Activated CD4-positive, CD25-positive, alpha-beta regulatory T cell treated with anti-CD3 and anti-CD28 coated beads, Interleukin-2, amount 50 U/mL, for 72 hours (primary cell): ENCODE data around the gene IRF7.
A peak's percentile ranks its signal among the peaks of the same experiment; 100 is the strongest.
"Not testable (repeated sequence)": the region's sequence is repeated elsewhere in the genome, so short reads cannot be mapped to it uniquely, and the experiment has no call there.

ENCODE experiments used
- DNase-seq: peaks from one replicate; pipeline ENCODE4 v3.0.0; 2021

Gene IRF7

DNA sequence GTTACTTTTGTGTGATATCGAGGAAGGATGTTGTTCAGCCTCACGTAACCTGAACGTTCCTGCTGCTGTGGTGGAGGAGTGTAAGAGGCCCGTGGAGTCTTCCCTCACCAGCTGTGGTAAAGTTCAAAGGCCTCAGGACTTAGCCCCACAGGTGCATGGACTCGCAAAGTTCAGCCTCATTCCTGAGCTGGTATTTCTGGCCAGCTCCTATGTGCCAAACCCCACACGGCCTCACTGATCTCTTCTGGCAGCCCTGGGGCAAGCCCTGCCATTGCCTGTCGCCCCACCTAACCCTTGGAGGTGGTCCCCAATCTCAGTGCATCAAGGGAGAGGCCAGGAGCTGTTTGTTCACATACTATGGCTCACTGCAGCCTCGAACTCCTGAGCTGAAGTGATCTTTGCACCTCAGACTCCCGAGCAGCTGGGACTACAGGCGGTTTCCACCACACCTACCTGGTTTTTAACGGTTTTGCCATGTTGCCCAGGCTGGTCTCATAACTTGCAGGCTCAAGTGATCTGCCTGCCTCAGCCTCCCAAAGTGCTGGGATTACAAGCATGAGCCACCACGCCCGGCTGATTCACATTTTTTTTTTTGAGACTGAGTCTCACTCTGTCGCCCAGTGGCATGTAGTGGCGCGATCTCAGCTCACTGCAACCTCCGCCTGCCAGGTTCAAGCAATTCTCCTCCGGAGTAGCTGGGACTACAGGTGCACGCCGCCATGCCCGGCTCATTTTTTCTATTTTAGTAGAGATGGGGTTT is 37.3 kb downstream of the IRF7 start:
- no peak for DNase-seq

DNA sequence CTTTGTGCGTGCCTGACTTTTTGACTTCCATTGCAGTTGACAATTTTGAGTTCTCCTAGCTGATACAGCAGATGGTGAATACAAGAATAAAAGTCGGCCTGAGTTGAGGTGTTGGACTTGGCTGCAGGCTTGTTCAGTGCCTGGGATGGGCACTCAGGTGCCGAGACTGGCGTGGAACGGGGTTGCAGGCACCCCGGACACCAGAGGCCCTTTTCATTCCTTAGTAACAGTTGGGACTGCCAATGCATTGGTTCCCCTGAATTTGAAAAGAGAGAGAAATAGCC is 38.2 kb downstream of the IRF7 start:
- no peak for DNase-seq

DNA sequence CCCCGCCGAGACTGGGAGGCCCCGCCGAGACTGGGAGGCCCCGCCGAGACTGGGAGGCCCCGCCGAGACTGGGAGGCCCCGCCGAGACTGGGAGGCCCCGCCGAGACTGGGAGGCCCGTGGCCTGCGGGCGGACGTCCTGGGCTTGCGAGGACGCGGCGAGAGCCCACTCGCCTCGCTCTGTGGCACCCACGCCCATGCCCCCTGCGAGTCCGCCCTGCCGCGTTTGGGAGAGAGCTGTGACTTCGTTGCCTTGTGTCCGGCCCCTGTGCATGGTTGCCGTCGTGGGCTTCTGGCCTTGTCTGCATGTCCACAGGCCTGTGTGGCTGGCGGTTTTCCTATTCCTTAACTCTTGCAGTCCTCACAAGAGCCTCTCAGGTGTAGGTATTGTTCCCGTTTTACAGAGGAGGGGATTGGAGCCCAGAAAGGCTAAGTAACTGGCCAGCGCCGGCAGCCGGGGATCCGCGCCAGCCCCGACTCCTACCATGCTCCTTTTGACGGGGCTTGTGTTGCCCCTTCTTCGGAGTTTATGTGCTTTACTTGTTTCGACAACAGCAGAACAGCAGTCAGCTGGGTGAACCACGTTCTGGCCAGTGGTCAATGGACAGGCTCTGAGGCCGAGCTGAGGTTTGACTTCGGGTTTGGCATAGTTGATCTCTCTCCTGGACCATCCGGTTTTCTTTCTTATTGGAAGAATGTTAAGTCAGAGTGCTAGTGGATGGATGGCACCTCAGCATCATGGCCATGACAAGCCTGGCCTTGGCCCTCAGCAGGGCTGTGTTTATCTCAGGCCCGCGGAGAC is 38.7 kb downstream of the IRF7 start:
- DNase-seq = no peak

DNA sequence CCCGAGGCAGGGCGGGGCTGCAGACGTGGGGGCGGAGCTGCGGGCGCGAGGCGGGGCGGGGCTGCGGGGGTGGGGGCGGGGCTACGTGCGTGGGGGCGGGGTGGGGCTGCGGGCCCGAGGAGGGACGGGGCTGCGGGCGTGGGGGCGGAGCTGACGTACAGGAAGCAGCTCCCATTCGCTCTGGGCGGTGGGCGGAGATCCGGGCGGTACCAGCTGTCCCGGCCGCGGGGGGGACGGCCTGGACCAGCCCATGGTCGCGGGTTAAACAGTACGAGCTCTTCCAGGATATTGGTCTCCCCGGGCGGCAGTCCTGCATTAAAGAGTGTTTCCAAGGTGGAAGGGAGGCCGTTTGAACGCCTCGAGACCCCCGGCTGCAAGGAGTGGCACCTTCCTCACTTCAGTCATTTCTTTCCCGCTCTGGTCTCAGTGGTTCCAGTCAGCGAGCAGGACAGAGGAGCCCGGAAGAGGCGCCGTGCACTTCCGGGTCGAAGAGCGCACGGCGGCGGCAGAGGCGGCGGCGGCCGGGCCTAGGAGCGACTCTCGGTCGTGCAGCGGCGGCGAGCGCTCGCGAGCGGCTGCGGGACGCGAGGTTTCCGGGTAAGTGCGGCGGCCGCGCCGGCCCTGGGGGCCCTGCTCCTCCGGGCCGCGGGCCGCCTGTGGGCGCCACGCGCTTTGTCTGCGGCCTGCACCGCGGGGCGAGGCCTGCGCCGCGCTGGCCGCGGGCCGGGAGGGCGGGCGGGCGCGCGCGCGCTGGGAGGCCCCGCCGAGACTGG is 39.6 kb downstream of the IRF7 start, which contains the start of gene PHRF1:
TSS of gene PHRF1 (plus strand) at position 475 of the 773 bp plus-strand sequence. CDS start 5,043 bp downstream, outside the sequence.
- peak; percentile 95 for DNase-seq

DNA sequence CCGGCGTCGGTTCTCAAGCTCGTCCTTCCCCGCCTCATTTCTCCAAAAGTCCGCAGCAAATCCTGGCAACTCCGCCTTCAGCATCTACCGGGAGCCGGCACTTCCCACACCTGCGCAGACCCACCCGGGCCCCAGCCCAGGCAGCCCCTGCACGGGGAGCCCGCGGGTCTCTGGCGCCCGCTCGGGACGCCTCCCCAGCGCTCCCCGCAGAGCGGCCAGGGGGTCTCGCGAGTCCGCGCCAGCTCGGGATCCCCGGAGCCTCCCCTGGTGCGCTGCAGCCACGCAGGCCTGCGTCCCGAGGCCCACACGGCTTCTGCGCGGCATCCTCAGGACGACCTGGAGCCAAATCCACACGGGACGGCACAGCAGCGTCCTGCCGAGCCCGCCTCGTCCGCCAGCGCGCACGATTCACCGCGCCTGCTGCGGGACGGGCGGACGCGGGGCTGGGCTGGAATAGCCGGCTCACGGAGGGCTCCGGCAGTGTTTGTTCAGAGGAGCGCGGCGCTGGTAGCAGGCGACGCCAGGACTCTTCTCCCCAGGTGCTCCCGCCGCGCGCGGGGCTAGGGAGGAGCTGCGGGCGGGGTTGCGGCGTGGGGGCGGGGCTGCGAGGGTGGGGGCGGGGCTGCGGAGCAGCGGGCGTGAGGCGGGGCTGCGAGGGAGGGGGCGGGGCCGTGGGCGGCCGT is 40.3 kb downstream of the IRF7 start:
- no peak for DNase-seq

DNA sequence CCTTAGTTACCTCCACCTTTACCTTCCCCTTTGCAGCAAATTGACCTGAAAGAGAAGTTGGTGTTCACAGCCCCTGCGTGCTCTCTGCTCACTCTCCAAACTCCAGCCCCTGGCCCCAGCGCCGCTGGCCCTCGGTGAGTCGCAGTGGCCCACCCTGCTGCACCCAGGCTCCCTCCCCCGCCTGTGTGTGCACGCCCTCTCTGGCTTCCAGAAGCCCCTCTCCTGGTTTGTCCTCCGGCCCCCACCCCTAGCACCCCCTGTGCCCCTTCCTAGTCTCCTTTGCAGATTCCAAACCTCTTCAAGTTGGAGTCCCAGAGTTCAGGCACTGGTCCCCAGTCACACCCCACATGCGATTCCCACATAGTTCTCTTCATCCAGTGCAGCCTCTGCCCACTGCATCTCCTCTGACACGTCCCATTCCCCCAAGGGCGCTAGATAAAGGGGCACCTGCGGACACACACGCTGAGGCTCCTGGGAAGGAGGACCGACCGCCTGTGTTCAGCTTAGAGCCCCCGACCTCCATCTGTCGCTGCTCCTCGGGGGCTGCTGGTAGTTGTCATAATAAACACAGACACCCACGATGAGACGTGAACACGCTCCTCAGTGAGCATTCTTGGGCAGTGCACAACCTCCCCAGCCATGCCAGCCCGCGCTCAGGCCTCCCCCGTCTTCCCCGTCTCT is 41.0 kb downstream of the IRF7 start:
- no peak for DNase-seq

DNA sequence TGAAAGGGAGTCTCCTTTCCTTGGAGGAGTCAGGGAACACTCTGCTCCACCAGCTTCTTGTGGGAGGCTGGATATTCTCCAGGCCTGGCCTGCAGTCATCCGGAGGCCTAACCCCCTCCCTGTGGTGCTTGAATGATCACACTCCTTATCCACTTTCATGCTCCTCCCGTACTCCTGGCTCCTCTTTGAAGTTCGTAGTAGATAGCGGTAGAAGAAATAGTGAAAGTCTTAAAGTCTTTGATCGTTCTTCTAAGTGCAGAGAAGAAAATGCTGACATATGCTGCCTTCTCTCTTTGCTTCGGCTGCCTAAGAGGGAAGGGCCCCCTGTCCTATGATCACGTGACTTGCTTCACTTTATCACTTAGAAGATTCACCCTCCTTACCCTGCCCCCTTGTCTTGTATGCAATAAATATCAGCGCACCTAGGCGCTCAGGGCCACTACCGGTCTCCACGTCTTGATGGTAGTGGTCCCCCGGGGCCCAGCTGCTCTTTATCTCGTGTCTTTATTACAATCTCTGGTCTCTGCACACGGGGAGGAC is 41.6 kb downstream of the IRF7 start:
- not testable (repeated sequence) for DNase-seq

DNA sequence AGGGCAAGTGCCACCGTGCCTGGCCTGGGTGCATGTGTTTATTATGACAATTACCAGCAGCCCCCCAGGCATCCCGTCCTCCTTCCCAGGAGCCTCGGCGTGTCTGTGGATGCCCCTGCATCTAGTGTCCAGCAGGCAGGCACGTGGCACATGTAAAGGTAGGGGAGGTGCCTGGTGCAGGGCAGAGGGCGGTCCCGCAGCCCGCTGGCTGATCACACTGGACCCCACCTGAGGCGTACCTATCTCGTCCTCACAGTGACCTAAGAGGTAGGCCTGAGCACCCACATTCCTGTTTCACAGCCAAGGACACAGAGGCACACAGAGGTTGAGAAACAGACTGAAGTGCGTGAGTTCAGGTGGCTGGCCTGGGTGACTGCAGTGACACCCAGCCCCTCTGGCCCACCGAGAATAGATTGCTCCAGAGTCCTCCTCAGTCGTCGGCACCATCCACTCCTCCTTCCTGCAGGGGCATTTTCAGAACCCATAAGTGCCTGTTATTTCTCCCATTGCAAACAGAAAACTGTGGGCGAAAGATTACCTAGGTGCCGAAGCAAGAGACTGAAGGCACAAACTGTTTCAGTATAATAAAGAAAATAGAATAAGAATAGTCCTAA is 42.5 kb downstream of the IRF7 start:
- DNase-seq = no peak

DNA sequence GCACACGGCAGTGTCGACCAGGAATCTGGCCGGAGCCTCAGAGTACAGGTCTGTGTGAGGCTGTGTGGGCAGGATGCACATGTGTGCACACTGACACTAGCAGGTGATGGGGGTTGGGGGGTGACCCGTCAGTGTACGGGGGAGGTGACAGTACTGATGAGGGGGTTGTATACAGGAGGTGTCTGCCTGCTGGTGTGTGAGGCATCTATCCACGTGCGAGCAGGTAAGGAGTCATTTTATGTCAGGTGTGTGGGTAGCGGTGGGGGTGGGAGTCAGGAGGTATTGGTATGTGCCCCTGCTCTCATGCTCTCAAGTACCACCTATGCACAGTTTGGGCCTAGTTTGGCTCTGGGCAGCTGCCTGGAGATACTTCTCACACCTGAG is 44.0 kb downstream of the IRF7 start:
- DNase-seq = no peak

DNA sequence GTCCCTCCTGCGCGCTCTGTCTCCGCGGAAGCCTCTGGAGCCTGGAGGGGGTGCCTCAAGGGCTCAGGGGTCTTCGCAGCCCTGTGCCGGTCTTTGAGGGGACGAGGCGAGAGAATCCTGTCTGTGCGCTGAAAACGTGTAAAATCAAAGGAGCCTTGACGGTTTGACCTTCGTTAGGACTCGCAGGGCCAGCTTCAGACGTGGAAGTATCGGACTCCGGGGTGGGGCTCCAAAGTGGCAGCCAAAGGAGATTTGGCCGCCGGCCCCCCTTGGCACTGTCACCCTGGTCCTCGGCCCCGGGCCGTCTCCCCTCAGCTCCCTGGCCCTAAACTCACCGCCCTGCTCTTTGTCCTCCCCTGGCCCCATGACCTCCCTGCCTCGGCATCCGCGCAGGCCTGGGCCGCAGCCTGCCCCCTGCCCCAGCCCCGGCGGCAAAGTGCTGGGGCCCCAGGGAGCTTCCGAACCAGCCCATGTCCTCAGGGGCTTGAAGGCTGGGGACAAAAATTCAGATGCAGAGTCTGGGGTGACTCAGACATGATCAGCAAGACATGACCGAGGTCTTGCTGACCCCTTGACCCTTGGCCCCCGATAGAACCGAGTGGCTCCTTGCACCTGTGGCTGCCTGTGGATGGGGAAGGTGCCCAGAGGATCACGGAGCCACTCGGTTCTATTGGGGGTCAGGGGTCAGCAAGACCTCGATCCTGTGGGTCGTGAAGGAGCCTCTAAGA is 46.4 kb downstream of the IRF7 start:
- no peak for DNase-seq

DNA sequence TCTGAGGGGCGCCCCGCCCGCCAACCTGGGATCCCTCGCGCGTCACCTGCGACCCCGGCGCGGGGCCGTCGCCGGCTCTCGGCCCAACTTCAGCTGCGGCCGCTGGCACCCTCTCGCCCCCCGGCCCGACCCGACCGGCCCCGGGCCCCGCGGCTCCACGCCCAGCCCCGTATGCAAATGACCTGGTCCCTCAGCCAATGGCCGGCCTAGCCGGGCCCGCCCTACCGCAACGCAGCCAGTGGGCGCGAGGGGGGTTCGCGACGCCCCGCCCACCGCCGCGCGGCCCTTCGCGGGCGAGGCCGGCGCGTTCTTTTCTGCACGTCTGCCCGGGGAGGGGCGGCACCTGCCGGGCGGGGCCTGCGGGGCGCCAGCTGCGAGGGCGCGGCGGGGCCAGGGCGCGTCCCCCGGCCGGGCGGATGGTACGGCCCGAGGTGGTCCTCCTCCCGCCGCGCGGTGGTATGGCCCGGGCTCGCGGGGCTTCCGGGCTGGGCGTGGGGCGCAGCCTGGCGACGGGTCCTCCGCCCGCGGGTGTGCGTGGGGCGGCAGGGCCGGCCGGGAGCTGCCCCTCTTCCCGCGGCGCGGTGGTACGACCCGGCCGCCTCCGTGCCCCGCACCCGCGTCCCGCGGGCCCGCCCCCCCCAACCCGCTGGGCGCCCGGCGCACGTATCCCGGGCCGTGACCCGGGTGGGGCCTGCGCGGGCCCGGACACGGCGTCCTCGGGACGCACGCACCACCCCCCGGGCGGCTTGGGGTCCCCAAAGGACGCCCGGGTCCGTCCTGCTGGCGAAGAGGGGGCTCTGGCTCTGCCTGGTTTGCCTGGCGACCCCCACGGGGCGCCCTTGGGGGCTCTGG is 47.2 kb downstream of the IRF7 start:
- DNase-seq = peak; percentile 95

DNA sequence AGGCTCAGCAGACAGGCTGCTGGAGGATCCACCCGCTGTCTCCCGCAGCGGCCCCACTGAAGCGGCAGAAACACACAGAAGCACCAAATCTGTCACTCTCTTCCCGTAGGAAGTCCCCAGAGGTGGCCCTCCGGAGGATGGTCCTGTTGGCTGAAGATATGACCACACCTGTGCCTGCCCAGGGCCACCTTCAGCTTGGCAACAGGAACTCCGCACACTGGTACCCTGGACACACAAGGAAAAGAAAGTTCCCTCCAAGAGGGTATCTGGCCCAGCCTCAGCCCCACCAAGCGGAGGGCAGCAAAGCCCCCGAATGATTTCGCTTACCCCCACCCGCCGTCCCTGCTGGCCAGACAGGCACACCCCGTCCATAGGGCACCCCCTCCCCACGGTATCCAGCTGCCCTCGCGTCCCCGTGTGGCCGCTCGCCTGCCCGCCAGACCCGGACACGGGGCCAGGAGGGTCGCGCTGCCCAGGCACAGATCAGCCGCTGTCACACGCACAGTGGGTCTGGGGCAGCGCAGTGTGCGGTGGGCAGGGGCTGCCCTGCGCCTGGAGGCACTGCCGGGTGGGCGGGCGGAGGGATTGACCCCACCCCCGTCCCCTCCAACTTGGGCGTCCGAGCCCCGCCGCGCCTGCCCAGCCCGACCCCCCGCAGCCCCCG is 48.0 kb downstream of the IRF7 start:
- DNase-seq = no peak

DNA sequence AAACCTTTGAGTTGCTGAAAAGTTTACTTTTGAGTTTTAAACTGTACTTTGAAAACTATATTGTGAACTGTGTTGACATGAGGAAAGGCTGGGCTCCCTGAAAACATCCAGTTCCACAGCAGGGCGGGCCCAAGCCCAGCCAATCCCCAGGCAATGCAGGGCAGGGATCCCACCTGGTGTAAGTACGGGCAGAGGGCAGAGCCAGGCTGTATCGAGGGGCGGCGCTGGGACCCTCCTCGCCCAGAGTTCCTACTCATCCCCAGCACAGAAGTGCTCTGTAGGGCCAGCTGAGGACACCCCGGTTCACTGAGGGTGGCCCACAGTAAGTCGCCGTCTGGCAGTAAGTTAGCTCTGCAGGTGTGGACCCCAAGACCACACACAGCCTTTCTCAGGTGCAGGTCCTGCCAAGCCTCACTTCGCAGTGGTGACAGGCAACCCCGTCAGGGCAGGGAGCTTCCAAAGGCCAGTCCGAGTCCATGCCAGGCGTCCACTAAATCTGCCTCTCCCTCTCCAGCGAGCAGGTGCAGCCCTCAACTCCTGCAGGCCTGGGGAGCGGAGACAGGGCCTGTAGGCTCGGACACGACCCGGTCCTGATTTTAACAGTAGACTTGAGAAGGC is 48.6 kb downstream of the IRF7 start:
- DNase-seq = no peak

DNA sequence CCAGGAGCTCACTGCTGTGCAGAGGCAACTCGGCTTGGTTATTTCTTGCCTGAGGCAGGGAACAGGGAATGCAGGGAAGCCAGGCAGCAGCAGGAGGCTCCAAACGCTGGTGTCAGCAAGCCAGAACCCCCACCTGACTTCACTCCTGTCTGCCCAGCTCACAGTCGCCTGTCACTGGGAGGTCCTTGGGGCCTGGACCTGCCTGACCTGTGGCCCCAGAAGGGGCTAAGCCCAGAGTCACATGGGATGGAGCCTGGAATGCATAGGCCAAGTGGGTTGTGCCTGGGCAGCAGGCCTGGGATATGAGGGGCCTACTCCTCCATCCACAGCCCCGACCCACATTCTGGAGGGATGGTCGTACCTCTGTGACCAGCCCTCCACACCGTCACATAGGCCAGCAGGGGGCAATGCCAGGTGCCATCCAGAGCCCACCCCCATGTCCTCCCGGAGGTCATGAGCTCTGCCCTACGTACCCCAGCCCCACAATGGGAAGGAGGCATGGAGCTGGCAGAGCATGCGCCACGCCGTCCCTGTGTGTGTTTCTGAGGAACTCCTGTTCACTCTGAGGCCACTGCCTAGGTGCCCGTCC is 49.7 kb downstream of the IRF7 start:
- no peak for DNase-seq

DNA sequence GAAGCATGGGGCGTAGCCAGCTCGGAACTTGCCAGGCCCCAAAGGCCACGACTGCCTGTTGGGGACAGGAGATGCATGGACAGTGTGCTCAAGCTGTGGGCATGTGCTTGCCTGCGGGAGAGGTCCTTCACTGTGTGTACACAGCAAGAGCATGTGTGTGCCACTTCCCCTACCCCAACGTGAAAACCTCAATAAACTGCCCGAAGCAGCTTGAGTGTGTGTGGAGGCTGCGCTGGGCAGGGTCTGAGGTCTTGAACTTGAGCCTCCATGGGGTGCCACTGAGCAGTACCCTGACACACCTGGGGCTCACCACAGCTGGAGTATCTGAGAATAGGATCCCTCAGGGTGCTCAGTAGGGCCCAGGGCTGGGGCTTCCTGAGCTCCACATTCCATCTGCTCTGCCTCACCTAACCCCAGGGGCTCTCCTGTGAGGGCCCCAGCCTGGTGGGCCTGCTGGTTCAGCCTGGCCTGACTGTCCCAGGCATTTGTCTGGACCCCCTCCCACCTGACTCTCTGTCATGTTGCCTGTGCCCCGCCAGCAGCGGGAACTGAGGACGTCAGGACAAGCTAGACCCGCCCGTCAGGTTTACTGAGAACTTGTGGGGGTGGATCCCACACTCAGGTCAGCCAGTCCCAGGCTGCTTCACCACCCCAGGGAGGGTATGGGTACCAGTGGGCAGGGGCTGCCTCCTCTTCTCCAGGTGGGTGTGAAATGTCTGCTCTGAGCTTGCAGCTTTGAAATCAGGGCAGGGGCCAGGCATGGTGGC is 51.8 kb downstream of the IRF7 start:
- no peak for DNase-seq

DNA sequence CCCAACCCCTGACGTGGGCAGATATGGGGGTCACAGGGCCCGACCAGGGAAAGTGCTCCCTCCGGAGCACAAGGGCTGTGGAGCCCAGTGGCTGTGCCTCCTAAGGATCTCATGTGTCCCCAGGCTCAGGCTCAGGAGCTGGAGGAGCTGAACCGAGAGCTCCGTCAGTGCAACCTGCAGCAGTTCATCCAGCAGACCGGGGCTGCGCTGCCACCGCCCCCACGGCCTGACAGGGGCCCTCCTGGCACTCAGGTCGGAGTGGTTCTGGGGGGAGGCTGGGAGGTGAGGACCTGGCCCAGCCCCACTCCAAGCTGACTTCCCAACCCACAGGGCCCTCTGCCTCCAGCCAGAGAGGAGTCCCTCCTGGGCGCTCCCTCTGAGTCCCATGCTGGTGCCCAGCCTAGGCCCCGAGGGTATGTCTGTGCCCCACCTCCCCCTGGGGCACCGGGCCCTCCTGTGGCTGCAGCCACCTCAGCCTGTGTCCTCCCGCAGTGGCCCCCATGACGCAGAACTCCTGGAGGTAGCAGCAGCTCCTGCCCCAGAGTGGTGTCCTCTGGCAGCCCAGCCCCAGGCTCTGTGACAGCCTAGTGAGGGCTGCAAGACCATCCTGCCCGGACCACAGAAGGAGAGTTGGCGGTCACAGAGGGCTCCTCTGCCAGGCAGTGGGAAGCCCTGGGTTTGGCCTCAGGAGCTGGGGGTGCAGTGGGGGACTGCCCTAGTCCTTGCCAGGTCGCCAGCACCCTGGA is 52.5 kb downstream of the IRF7 start:
- no peak for DNase-seq
